Airway epithelial cell (primary cell): ENCODE measurements around the gene MTUS2. TPM values are rescaled to one million over a fixed set of nuclear protein-coding genes. Genes with fewer than 3 reads are reported as not detected.

ENCODE experiments used
- total RNA-seq: library from RNA; depleted of rRNA; stranded (reverse); fragments of >200 nt; gene quantifications from 2 replicates; pipeline ENCODE4 v1.2.3, GENCODE V29; 2015

MTUS2 gene
- total RNA-seq: under 0.01 TPM in 1 of 2 replicates, not detected in the other

DNA sequence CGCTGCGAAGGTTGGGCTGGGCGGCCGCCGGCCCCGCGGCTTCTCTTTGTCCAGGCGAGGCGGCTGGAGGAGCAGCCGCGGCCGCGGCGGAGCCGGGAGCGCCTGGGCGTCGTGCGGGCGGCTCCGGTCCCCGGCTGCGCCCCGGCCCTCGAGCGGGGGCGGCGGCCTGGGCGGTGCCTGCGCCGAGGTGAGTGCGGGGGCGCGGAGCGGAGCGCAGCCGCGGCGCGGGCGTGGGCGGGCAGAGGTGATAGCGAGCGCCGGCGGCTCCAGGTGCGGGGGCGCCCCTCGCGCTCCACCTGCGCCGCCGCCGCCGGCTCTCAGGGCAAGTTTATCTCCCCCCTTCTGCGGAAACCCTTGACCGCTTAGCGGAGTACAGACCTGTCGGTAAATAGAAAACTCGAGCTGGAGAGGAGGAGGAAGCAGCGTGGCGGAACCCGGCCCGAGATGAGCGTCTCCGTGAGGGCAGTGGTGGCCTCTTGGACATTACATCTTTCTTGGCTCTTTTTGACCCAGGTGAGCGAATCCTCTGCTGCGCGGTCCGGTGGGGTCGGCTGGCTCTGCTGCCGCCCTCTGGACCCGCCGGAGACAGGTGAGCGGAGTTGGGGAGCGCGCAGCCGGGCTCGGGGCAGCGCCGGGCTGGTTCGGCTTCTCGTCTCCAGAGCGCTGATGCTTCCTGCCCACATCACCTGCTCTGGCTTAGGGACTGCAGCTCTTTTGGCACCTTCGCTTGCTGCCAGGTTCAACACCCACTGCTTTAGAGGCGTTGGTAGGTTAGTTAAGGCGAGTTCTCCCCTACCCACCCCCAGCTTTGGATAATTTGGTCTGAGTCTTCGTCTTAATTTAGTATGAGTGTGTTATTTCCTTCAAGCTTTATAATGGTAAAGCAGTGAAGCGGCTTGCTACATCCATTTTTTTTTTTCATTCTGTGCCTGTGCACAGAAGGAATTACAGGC is at the start of gene MTUS2:
Gene MTUS2, plus strand, starts transcription at position 241 of the 953 bp plus-strand sequence.

Other genes starting within 250 kb of the MTUS2 start
- 142 and 160 TPM in 2 replicates for gene POMP, start 161.2 kb upstream of the MTUS2 start, total RNA-seq
- gene SLC46A3, start 101.4 kb upstream of the MTUS2 start, total RNA-seq: 3.1 and 3.4 TPM in 2 replicates